HG03354 (cell line): ENCODE results near the gene ARR3.
A peak's percentile ranks its signal among the peaks of the same experiment; 100 is the strongest.
"Not testable (repeated sequence)": the region's sequence is repeated elsewhere in the genome, so short reads cannot be mapped to it uniquely, and the experiment has no call there.

Experiments
- ATAC-seq: cut with Tn5 transposase; IDR thresholded peaks from one replicate; pipeline ENCODE4 v1.9.1; 2021; ENCODE audit warnings: mild to moderate bottlenecking; ENCODE audit not compliant: unreplicated experiment, poor library complexity, severe bottlenecking

The ARR3 gene

DNA sequence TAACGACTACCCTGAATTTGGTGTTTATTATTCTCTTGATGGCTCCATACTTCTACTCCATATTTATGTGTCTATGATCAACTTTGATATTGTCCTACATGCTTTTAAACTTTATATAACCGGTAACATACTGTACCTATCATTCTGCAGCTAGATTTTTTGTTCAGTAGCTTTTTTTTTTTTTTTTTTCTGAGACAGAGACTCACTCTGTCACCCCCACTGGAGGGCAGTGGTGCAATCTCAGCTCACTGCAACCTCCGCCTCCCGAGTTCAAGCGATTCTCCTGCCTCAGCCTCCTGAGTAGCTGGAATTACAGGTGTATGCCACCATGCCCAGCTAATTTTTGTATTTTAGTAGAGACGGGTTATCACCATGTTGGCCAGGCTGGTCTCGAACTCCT lies 5.9 kb downstream of the ARR3 start:
- not testable (repeated sequence) for ATAC-seq

DNA sequence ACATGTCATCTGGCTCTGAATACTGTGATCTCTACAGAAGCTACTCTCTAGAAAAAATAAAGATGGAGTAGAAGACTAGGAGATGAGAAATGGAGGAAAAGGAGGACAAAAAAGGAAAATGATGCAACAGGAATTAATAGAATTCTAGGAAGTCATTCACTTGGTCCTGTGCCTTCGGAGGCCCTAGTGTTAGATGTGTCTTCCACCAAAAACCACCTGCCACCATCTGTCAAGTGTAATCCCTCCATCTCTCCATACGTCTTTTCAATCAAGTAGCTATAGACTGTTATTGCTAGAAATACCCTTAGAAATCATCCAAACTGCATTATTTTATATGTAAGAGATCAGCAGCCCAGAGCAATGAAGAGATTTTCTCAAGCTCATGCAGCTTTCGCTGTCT lies 10.9 kb downstream of the ARR3 start:
- no peak for ATAC-seq

GRCh38 chrX:70280573-70280972 lies 12.4 kb downstream of the ARR3 start:
- ATAC-seq = no peak

DNA sequence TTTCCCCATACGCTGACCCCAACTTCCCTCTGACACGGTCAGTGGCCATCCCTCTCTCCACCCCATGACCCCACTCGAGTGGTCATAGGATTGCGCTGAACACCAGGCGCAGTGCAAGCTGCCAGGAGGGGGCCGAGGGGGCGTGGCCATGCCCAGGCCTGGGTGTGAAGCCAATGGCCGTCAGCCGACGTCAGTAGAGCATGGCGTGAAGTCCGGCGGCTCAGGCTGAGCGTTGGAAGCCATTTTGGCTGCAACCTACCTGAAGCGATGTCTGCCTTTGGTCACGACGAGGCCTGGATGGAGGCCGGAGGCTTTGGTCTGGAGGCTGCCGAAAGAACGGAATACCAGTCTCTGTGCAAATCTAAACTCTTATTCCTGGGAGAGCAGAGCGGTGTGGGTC lies 13.8 kb downstream of the ARR3 start, which contains the start of gene RAB41:
Gene RAB41 (plus strand): TSS at position 222 of the 400 bp plus-strand sequence. CDS start 46 bp downstream, at position 268.
- ATAC-seq = no peak

DNA sequence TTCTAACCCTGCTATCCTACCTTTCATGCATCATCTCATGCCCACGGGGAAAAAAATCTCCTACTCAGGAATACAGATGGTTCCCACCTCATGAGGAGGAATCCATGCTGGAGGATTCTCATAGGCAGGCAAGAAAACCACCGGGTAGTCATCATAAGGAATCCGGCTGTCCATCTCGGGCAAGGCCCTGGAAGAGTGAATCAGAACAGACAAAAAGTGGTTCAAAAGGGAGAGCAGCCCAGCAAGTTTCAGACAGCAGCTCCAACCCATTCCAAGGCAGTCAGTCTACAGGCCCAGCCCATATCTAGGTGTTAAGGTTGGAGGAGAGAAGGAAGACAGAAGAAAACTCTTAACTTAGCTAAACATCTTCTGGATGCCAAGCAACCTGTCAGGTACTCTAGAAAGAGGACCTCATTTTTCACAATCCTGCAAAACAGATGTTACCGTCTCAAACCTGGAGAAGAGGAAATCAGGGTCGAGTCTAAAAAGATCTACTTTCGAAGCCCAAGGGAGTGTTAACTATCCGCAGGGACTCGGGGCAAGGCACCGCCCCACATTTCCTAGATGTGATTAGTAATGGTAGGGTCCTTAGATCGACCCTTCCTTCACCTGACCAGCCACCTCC lies 21.1 kb downstream of the ARR3 start:
- peak; percentile 5 for ATAC-seq

DNA sequence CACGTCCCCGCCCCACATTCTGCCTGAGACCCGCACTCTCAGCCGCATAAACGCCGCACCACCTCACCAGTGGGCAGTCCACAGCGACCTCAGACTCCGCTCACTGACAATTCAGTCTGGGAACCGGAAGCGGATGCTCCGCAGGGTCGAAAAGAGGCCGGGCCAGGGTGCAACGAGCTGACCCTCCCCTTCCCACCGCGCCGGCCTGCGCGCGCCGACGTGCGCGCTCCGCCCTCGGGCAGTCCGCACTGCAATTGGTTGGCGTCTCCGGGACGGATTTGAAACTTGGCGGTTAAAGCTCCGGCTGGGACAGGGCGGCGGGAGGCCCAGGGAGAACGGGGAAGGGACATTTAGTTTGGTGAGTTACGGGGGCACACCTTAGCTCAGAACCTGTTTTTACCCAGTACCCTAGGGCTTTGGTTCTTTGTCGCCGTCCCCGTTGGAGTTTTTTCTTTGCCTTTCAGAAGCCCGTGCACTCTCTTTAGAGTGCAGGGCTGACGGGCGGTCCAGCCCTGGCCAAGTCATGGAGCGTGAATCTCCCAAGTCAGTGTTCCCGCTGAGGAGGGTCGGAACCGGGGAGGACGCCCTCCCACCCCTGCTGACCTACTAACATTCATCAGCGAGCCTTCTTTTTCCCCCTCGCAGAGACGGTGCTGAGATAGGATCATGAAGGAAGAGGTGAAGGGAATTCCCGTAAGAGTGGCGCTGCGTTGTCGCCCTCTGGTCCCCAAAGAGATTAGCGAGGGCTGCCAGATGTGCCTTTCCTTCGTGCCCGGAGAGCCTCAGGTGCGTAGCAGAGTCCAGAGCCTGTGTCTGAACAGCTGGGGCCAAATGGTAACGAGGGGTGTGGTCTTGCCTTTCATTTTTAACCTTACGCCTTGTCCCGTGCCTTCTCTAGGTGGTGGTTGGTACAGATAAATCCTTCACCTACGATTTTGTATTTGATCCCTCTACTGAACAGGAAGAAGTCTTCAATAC lies 21.9 kb downstream of the ARR3 start, which contains the start of the genes KIF4A and PDZD11:
Gene KIF4A (plus strand): TSS at position 312 of the 978 bp plus-strand sequence. CDS start 355 bp downstream, at position 667.
Gene PDZD11 (minus strand): TSS at position 135 of the 978 bp plus-strand sequence. CDS start 586 bp downstream, outside the sequence.
- ATAC-seq = peak; percentile 97

DNA sequence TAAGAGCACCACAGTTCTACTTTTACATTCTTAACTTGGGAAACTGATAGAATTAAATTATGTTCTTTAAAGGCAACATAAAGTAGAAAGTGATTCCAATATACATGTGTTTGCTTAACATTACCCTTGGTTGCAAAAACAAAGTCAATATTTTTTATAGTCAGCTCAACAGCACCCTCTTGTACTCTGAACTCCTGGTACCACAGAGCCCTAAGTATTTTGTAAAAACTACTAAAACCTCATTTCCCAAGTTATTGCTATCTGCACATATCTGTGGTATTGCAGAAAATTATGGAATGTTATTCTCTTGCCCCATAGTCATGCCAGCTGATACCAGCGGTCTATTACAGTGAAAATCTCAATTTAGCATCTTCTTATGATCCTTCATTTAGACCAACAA lies 24.7 kb downstream of the ARR3 start:
- no peak for ATAC-seq

- ATAC-seq = no peak
These were observed 25.5 kb downstream of the ARR3 start for GRCh38 chrX:70293621-70294020.

- ATAC-seq = no peak
These were observed 33.6 kb downstream of the ARR3 start for GRCh38 chrX:70301716-70302115.

GRCh38 chrX:70313503-70313902 lies 45.4 kb downstream of the ARR3 start:
- ATAC-seq = no peak

- no peak for ATAC-seq
These were observed 54.6 kb downstream of the ARR3 start for GRCh38 chrX:70322784-70323183.

- not testable (repeated sequence) for ATAC-seq
These were observed 55.5 kb downstream of the ARR3 start for GRCh38 chrX:70323628-70324027.

GRCh38 chrX:70324326-70324725 lies 56.2 kb downstream of the ARR3 start:
- ATAC-seq = no peak

GRCh38 chrX:70331161-70331560 lies 63.0 kb downstream of the ARR3 start:
- ATAC-seq = no peak
